ENCODE data around the gene PRR15.

GRCh38 chr7:29574659-29575058 is 11.0 kb downstream of the PRR15 start:
- TF ChIP-seq CTCF (IDR thresholded peaks at IDR 0.05; ENCODE audit: poor library complexity, severe bottlenecking) (no peak), POLR2AphosphoS5 (IDR thresholded peaks at IDR 0.05) (no peak), EZH2 (IDR thresholded peaks at IDR 0.05; ENCODE audit: borderline replicate concordance, insufficient read depth, low read length, poor library complexity, severe bottlenecking) (no peak), SMC3 (conservative IDR thresholded peaks at IDR 0.05; ENCODE audit: poor library complexity) (no peak), EP300 (conservative IDR thresholded peaks at IDR 0.05; ENCODE audit: poor library complexity, severe bottlenecking) (no peak), MXI1 (conservative IDR thresholded peaks at IDR 0.05; ENCODE audit: poor library complexity, severe bottlenecking) (no peak), RAD21 (conservative IDR thresholded peaks at IDR 0.05) (no peak), TAF1 (IDR thresholded peaks at IDR 0.05; ENCODE audit: low read depth) (no peak)
- TF ChIP-seq, protein P1, sequence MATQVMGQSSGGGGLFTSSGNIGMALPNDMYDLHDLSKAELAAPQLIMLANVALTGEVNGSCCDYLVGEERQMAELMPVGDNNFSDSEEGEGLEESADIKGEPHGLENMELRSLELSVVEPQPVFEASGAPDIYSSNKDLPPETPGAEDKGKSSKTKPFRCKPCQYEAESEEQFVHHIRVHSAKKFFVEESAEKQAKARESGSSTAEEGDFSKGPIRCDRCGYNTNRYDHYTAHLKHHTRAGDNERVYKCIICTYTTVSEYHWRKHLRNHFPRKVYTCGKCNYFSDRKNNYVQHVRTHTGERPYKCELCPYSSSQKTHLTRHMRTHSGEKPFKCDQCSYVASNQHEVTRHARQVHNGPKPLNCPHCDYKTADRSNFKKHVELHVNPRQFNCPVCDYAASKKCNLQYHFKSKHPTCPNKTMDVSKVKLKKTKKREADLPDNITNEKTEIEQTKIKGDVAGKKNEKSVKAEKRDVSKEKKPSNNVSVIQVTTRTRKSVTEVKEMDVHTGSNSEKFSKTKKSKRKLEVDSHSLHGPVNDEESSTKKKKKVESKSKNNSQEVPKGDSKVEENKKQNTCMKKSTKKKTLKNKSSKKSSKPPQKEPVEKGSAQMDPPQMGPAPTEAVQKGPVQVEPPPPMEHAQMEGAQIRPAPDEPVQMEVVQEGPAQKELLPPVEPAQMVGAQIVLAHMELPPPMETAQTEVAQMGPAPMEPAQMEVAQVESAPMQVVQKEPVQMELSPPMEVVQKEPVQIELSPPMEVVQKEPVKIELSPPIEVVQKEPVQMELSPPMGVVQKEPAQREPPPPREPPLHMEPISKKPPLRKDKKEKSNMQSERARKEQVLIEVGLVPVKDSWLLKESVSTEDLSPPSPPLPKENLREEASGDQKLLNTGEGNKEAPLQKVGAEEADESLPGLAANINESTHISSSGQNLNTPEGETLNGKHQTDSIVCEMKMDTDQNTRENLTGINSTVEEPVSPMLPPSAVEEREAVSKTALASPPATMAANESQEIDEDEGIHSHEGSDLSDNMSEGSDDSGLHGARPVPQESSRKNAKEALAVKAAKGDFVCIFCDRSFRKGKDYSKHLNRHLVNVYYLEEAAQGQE (IDR thresholded peaks at IDR 0.05; ENCODE audit: borderline replicate concordance), result no peak

Measured in neural cell (in vitro differentiated cells).